ENCODE results near the gene ACOXL. TPM values are rescaled to one million over a fixed set of nuclear protein-coding genes. Genes with fewer than 3 reads are reported as not detected.

The ACOXL gene
- total RNA-seq, 1 donor from 2014 or later = not detected

GRCh38 chr2:110718382-110718781, 14.0 kb upstream of the ACOXL start:
- DNase-seq (ENCODE audit: extremely low read depth, low read depth, low spot score) = no peak

- DNase-seq (ENCODE audit: extremely low read depth, low read depth, low spot score) = no peak
Observed at GRCh38 chr2:110718990-110719389, 13.4 kb upstream of the ACOXL start.

GRCh38 chr2:110720547-110720946, 11.8 kb upstream of the ACOXL start:
- DNase-seq (ENCODE audit: extremely low read depth, low read depth, low spot score) = no peak

- DNase-seq (ENCODE audit: extremely low read depth, low read depth, low spot score) = no peak
Observed at GRCh38 chr2:110724820-110725219, 7.6 kb upstream of the ACOXL start.

GRCh38 chr2:110725370-110725769, 7.0 kb upstream of the ACOXL start:
- no peak for DNase-seq (ENCODE audit: extremely low read depth, low read depth, low spot score)

GRCh38 chr2:110725859-110726258, 6.5 kb upstream of the ACOXL start:
- no peak for DNase-seq (ENCODE audit: extremely low read depth, low read depth, low spot score)

GRCh38 chr2:110726285-110726684, 6.1 kb upstream of the ACOXL start:
- DNase-seq (ENCODE audit: extremely low read depth, low read depth, low spot score) = no peak

GRCh38 chr2:110727923-110728322, 4.5 kb upstream of the ACOXL start:
- no peak for DNase-seq (ENCODE audit: extremely low read depth, low read depth, low spot score)

GRCh38 chr2:110729106-110729505, 3.3 kb upstream of the ACOXL start:
- DNase-seq (ENCODE audit: extremely low read depth, low read depth, low spot score) = no peak

GRCh38 chr2:110731064-110731463, 1.3 kb upstream of the ACOXL start:
- DNase-seq (ENCODE audit: extremely low read depth, low read depth, low spot score) = no peak

- no peak for DNase-seq (ENCODE audit: extremely low read depth, low read depth, low spot score)
Observed at GRCh38 chr2:110735366-110735765, 3.0 kb downstream of the ACOXL start.

- no peak for DNase-seq (ENCODE audit: extremely low read depth, low read depth, low spot score)
Observed at GRCh38 chr2:110737783-110738182, 5.4 kb downstream of the ACOXL start.

GRCh38 chr2:110740747-110741349, 8.5 kb downstream of the ACOXL start:
- DNase-seq (ENCODE audit: extremely low read depth, low read depth, low spot score) = no peak

- no peak for DNase-seq (ENCODE audit: extremely low read depth, low read depth, low spot score)
Observed at GRCh38 chr2:110741491-110741980, 9.2 kb downstream of the ACOXL start.

GRCh38 chr2:110742412-110742811, 10.0 kb downstream of the ACOXL start:
- no peak for DNase-seq (ENCODE audit: extremely low read depth, low read depth, low spot score)

- no peak for DNase-seq (ENCODE audit: extremely low read depth, low read depth, low spot score)
Observed at GRCh38 chr2:110743600-110743999, 11.2 kb downstream of the ACOXL start.

- no peak for DNase-seq (ENCODE audit: extremely low read depth, low read depth, low spot score)
Observed at GRCh38 chr2:110744429-110744828, 12.1 kb downstream of the ACOXL start.

- DNase-seq (ENCODE audit: extremely low read depth, low read depth, low spot score) = no peak
Observed at GRCh38 chr2:110745048-110745447, 12.7 kb downstream of the ACOXL start.

- no peak for DNase-seq (ENCODE audit: extremely low read depth, low read depth, low spot score)
Observed at GRCh38 chr2:110746586-110747521, 14.5 kb downstream of the ACOXL start.

- DNase-seq (ENCODE audit: extremely low read depth, low read depth, low spot score) = no peak
Observed at GRCh38 chr2:110747522-110748488, 15.4 kb downstream of the ACOXL start.

- no peak for DNase-seq (ENCODE audit: extremely low read depth, low read depth, low spot score)
Observed at GRCh38 chr2:110748489-110748867, 16.1 kb downstream of the ACOXL start.

Measured in glomerular endothelial cell (primary cell).